Smooth muscle cell (in vitro differentiated cells): ENCODE measurements around the gene GSN. TPM values are rescaled to one million over a fixed set of nuclear protein-coding genes. Genes with fewer than 3 reads are reported as not detected.
A peak's percentile ranks its signal among the peaks of the same experiment; 100 is the strongest.

Experiments
- DNase-seq: peaks from one replicate; lab custom pipeline; 2025; ENCODE audit not compliant: unreplicated experiment; lab: John Stamatoyannopoulos, UW
- H2AFZ ChIP-seq: fragments of 200-600 bp; sonication (generic); 2 replicates; pipeline ENCODE4 v1.6.0; 2016; ENCODE audit warnings: antibody characterized with exemption, low read depth, mild to moderate bottlenecking
- H3F3A ChIP-seq: fragments of 200-600 bp; sonication (generic); 2 replicates; pipeline ENCODE4 v1.6.0; 2017; ENCODE audit warnings: antibody characterized with exemption, low read depth
- H3K27ac ChIP-seq: fragments of 200-600 bp; sonication (generic); 2 replicates; pipeline ENCODE4 v1.5.1; 2016; ENCODE audit warnings: low read depth, mild to moderate bottlenecking
- H3K27me3 ChIP-seq: fragments of 200-600 bp; sonication (generic); 2 replicates; pipeline ENCODE4 v1.6.1; 2016; ENCODE audit warnings: low read depth, mild to moderate bottlenecking
- H3K36me3 ChIP-seq: fragments of 200-600 bp; sonication (generic); 2 replicates; pipeline ENCODE4 v1.5.1; 2016; ENCODE audit warnings: low read depth
- H3K4me1 ChIP-seq: fragments of 200-600 bp; sonication (generic); 2 replicates; pipeline ENCODE4 v1.5.1; 2016; ENCODE audit warnings: low read depth
- H3K4me2 ChIP-seq: fragments of 200-600 bp; sonication (generic); 2 replicates; pipeline ENCODE4 v1.6.0; 2016; ENCODE audit warnings: mild to moderate bottlenecking
- H3K4me3 ChIP-seq: fragments of 200-600 bp; sonication (generic); 2 replicates; pipeline ENCODE4 v1.5.1; 2016; ENCODE audit warnings: mild to moderate bottlenecking
- H3K79me2 ChIP-seq: fragments of 200-600 bp; sonication (generic); 2 replicates; pipeline ENCODE4 v1.6.0; 2016; ENCODE audit warnings: low read depth, mild to moderate bottlenecking
- H3K9ac ChIP-seq: fragments of 200-600 bp; sonication (generic); 2 replicates; pipeline ENCODE4 v1.6.0; 2016; ENCODE audit warnings: low read depth
- H3K9me3 ChIP-seq: fragments of 200-600 bp; sonication (generic); replicated peaks from 2 replicates; pipeline ENCODE4 v1.5.1; 2016; ENCODE audit warnings: low read depth
- H4K20me1 ChIP-seq: fragments of 200-600 bp; sonication (generic); 2 replicates; pipeline ENCODE4 v1.6.0; 2016; ENCODE audit warnings: low read depth
- CTCF ChIP-seq: fragments of 200-600 bp; sonication (generic); IDR thresholded peaks from 2 replicates; pipeline ENCODE4 v1.5.1; 2017; ENCODE audit warnings: borderline replicate concordance, mild to moderate bottlenecking, antibody characterized with exemption; ENCODE audit not compliant: insufficient read depth, poor library complexity, severe bottlenecking
- WGBS: methylation state at CpG from one replicate; pipeline ENCODE4 v1.1.7; 2016; ENCODE audit warnings: low lambda C conversion rate; 5-methylcytosine and 5-hydroxymethylcytosine counted together
- polyA plus RNA-seq: library from polyadenylated mRNA; unstranded; fragments of >200 nt; fragmentation: Nextera tagmentation; extraction: Ambion mirVana; gene quantifications from 2 replicates; pipeline ENCODE4 v1.2.1, GENCODE V29; 2016
- total RNA-seq: library from RNA; depleted of rRNA; stranded (reverse); fragments of >200 nt; gene quantifications from 2 replicates; pipeline ENCODE4 v1.2.3, GENCODE V29; 2014

GSN gene
- total and polyA plus RNA-seq, 2 experiments from 2014 or later: 337 to 685 TPM

- no peak overlapping the region for H2AFZ ChIP-seq
- H3K27ac ChIP-seq: peak overlapping the region; percentile 72
- H3K9me3 ChIP-seq: no peaks in the 10 kb centered on the region
- TF ChIP-seq CTCF: no peak
- H3K27me3 ChIP-seq: no peaks in the 10 kb centered on the region
- H3K4me2 ChIP-seq: peak overlapping the region; percentile 7
- peaks cover 12% of the 10 kb centered on the region for H3K4me1 ChIP-seq
- H4K20me1 ChIP-seq: no peaks in the 10 kb centered on the region
- H3F3A ChIP-seq: peaks cover 40% of the 10 kb centered on the region
- DNase-seq: no peak
- H3K79me2 ChIP-seq: peaks cover 37% of the 10 kb centered on the region
- H3K9ac ChIP-seq: no peak overlapping the region
- WGBS: 69% methylated on average over 8 of the region's 8 CpGs
- peaks cover 7% of the 10 kb centered on the region for H3K36me3 ChIP-seq
- no peak overlapping the region for H3K4me3 ChIP-seq
Observed at GRCh38 chr9:121349009-121349408, 81.0 kb downstream of the GSN start.

- peak overlapping the region; percentile 36 for H3K9ac ChIP-seq
- H3K79me2 ChIP-seq: peaks cover 30% of the 10 kb centered on the region
- WGBS: 100% methylated on average over 1 of the region's 1 CpG
- no peaks in the 10 kb centered on the region for H4K20me1 ChIP-seq
- no peaks in the 10 kb centered on the region for H3K27me3 ChIP-seq
- peak overlapping the region; percentile 61 for H3K4me2 ChIP-seq
- peaks cover 3% of the 10 kb centered on the region for H3K36me3 ChIP-seq
- H2AFZ ChIP-seq: no peak overlapping the region
- peaks cover 44% of the 10 kb centered on the region for H3F3A ChIP-seq
- no peak for DNase-seq
- no peak for TF ChIP-seq CTCF
- peak overlapping the region; percentile 72 for H3K27ac ChIP-seq
- H3K9me3 ChIP-seq: no peaks in the 10 kb centered on the region
- H3K4me3 ChIP-seq: no peak overlapping the region
- H3K4me1 ChIP-seq: peaks cover 12% of the 10 kb centered on the region
Observed at GRCh38 chr9:121350036-121350435, 82.1 kb downstream of the GSN start.

GRCh38 chr9:121350993-121351561 lies 83.1 kb downstream of the GSN start:
- H3K79me2 ChIP-seq: peaks cover 32% of the 10 kb centered on the region
- H3F3A ChIP-seq: peaks cover 51% of the 10 kb centered on the region
- no peaks in the 10 kb centered on the region for H3K27me3 ChIP-seq
- H3K4me1 ChIP-seq: peaks cover 12% of the 10 kb centered on the region
- peaks cover 3% of the 10 kb centered on the region for H3K36me3 ChIP-seq
- H3K4me3 ChIP-seq: no peak overlapping the region
- WGBS: 20% methylated on average over 2 of the region's 2 CpGs
- peak overlapping the region; percentile 36 for H3K9ac ChIP-seq
- DNase-seq: no peak
- TF ChIP-seq CTCF: no peak
- H3K9me3 ChIP-seq: no peaks in the 10 kb centered on the region
- peaks cover 5% of the 10 kb centered on the region for H4K20me1 ChIP-seq
- H2AFZ ChIP-seq: no peak overlapping the region
- peak overlapping the region; percentile 61 for H3K4me2 ChIP-seq
- peak overlapping the region; percentile 72 for H3K27ac ChIP-seq

DNA sequence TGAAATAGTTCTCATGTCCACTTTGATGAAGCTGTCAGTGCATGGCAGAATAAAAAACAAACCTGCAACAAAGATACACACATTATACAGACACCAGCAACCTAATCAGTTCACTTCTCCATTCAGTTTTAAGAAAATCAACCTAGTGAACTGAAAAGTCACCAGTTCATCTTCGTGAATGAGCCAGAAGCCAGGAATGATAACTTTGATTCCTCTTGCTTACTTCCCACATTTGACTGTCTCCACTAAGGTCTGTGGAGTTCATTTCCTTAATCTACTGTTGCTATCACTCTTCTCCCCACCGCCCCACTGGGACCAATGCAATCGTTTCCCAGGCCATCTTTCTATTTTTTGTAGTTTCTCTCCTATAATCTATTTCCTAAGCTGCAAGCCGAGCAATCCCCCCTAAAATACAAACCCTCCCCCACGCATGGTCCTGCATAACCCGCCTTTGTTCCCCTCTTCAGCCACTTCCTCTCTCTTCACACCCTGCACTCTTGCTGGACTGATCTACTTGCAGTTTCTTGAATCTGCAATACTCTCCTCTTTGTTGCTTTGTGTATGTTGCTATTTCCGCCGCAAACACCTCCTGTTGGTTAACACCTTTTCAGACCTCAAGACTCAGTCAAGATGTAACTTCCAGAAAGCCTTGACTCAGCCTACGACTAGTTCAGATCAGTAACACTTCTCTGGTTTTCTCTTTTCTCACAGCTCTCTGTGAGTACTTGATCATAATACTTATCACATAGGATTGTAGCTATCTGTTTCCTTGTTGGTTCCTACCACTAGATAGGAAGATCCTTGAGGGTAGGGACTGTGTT lies 85.5 kb downstream of the GSN start:
- Histone ChIP-seq H3K79me2 (peaks cover 39% of the 10 kb centered on the region), H3K36me3 (peaks cover 3% of the 10 kb centered on the region), H3K4me3 (no peak overlapping the region), H3K4me1 (peaks cover 12% of the 10 kb centered on the region), H2AFZ (no peak overlapping the region), H3K27me3 (no peaks in the 10 kb centered on the region), H3K4me2 (no peak overlapping the region), H3K27ac (peak overlapping the region; percentile 72), H3K9me3 (no peaks in the 10 kb centered on the region), H4K20me1 (peaks cover 5% of the 10 kb centered on the region), H3K9ac (no peak overlapping the region), H3F3A (peaks cover 50% of the 10 kb centered on the region)
- DNase-seq: no peak
- WGBS: 79% methylated on average over 9 of the region's 9 CpGs
- TF ChIP-seq CTCF: no peak
